ENCODE results near the gene NUP214. TPM values are rescaled to one million over a fixed set of nuclear protein-coding genes. Genes with fewer than 3 reads are reported as not detected.

NUP214 gene
- total RNA-seq, 1 experiment from 2014 or later, result 52.3 TPM

DNA sequence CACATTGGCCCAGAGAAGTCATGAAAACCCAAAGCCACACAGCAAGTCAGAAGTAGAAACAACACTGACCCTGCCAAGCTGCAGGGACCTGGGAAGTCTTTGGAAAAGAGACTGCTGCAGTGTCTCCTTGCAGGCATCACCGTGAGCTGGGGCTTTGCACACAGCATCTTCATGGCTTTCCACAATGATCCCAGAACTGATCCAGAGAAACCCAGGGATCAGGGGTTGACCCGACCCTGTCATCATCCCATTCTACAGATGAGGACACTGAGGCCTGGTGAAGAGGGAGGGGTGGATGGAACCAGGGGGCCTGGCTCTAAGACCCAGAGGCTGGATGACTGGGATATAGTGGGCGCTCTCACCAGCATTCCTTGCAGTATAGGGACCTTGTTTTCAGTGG lies 155.3 kb downstream of the NUP214 start:
- H3K36me3 Mint-ChIP-seq (ENCODE audit: insufficient read depth, unreplicated experiment), result no peaks in the 10 kb centered on the region
- H3K4me3 Mint-ChIP-seq (ENCODE audit: unreplicated experiment), result no peak overlapping the region
- Histone ChIP-seq H3K4me1 (peaks cover 7% of the 10 kb centered on the region), H3K36me3 (ENCODE audit: control insufficient read depth, insufficient read depth, low read length) (no peaks in the 10 kb centered on the region), H3K27me3 (replicated peaks; ENCODE audit: control insufficient read depth, insufficient read depth, low read length) (peaks cover 1% of the 10 kb centered on the region), H3K9me3 (no peaks in the 10 kb centered on the region), H3K4me3 (ENCODE audit: low read depth, low read length) (no peak overlapping the region)
- DNase-seq, result no peak
- TF ChIP-seq, protein P1, sequence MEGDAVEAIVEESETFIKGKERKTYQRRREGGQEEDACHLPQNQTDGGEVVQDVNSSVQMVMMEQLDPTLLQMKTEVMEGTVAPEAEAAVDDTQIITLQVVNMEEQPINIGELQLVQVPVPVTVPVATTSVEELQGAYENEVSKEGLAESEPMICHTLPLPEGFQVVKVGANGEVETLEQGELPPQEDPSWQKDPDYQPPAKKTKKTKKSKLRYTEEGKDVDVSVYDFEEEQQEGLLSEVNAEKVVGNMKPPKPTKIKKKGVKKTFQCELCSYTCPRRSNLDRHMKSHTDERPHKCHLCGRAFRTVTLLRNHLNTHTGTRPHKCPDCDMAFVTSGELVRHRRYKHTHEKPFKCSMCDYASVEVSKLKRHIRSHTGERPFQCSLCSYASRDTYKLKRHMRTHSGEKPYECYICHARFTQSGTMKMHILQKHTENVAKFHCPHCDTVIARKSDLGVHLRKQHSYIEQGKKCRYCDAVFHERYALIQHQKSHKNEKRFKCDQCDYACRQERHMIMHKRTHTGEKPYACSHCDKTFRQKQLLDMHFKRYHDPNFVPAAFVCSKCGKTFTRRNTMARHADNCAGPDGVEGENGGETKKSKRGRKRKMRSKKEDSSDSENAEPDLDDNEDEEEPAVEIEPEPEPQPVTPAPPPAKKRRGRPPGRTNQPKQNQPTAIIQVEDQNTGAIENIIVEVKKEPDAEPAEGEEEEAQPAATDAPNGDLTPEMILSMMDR (IDR thresholded peaks at IDR 0.05; ENCODE audit: insufficient read depth in 1 of 2, low read depth in 1 of 2, low read length in 1 of 2, severe bottlenecking in 1 of 2, unreplicated experiment in 1 of 2), result no peak
- intact Hi-C loops (cut with micrococcal nuclease; ENCODE audit: unreplicated experiment), result no loop called here
- H3K4me1 Mint-ChIP-seq (ENCODE audit: low read depth, unreplicated experiment), result peaks cover 7% of the 10 kb centered on the region
- H3K27me3 Mint-ChIP-seq (ENCODE audit: insufficient read depth, unreplicated experiment), result peaks cover 14% of the 10 kb centered on the region
- H3K9me3 Mint-ChIP-seq (ENCODE audit: unreplicated experiment), result no peaks in the 10 kb centered on the region
- no peak overlapping the region for H3K27ac Mint-ChIP-seq (ENCODE audit: unreplicated experiment)
- CTCF ChIA-PET, result no interaction called here
- no TSS peak for BruUV-seq (replicated peaks)
- POLR2A ChIA-PET, result no interaction called here

DNA sequence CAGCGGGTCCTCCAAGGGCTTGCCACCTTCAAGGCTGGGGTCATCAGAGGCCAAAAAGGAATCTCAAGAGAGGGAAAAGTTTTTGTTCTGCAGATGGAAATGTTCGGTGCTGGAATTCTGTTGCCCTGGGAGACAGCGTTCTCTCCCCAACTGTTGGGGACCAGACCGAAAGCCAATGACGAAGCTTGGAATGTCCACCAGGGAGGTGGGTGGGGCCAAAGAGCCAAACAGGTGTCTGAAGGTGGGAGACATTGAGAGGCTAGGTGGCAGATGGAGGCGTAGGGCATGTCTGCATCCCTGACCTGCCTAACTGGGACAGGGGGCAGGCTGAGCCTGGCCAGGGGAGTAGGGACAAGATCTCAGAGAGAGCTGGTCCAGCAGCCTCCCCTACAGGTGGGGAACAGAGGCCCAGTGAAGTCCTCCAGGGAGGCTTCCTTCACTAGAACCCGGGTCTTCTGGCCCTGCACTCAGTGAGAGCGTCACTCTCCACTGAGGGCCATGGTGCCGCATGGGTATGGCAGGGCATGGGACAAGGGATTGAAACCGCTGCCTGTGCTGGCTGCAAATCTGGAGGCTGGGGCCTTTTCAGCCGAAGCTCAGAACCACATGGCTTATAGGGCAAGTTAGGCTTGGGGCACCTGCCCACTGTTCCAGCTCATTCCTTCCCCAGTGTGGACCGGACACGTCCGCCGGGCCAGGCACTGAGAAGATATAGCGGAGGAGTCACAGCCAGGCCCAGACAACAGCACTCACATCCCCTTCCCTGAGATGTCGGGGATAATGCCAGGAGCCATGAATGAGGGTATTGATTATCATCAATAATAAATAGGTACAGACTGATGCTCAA lies 156.0 kb downstream of the NUP214 start:
- peaks cover 1% of the 10 kb centered on the region; the same call in 1 of the 2 replicates for H3K27me3 ChIP-seq (replicated peaks; ENCODE audit: control insufficient read depth, insufficient read depth, low read length)
- no peak for DNase-seq
- POLR2A ChIA-PET, result interaction anchor here (0.5 kb wide), 1 partner anchor 35 kb away, joined by 3 read pairs; no protein-coding TSS in a partner anchor
- H3K4me1 ChIP-seq, result peaks cover 7% of the 10 kb centered on the region
- no peak overlapping the region for H3K4me3 ChIP-seq (ENCODE audit: low read depth, low read length)
- H3K9me3 ChIP-seq, result no peaks in the 10 kb centered on the region
- intact Hi-C loops (cut with micrococcal nuclease; ENCODE audit: unreplicated experiment), result no loop called here
- no TSS peak for BruUV-seq (replicated peaks)
- peaks cover 12% of the 10 kb centered on the region for H3K27me3 Mint-ChIP-seq (ENCODE audit: insufficient read depth, unreplicated experiment)
- peaks cover 7% of the 10 kb centered on the region for H3K4me1 Mint-ChIP-seq (ENCODE audit: low read depth, unreplicated experiment)
- no peaks in the 10 kb centered on the region for H3K36me3 ChIP-seq (ENCODE audit: control insufficient read depth, insufficient read depth, low read length)
- CTCF ChIA-PET, result interaction anchor here (0.6 kb wide), 1 partner anchor 151 kb away, joined by 3 read pairs; no protein-coding TSS in a partner anchor
- H3K9me3 Mint-ChIP-seq (ENCODE audit: unreplicated experiment), result no peaks in the 10 kb centered on the region
- TF ChIP-seq, protein P1 (IDR thresholded peaks at IDR 0.05; ENCODE audit: insufficient read depth in 1 of 2, low read depth in 1 of 2, low read length in 1 of 2, severe bottlenecking in 1 of 2, unreplicated experiment in 1 of 2), result no peak
- no peaks in the 10 kb centered on the region for H3K36me3 Mint-ChIP-seq (ENCODE audit: insufficient read depth, unreplicated experiment)
- no peak overlapping the region for H3K27ac Mint-ChIP-seq (ENCODE audit: unreplicated experiment)
- H3K4me3 Mint-ChIP-seq (ENCODE audit: unreplicated experiment), result peak overlapping the region; percentile 60

DNA sequence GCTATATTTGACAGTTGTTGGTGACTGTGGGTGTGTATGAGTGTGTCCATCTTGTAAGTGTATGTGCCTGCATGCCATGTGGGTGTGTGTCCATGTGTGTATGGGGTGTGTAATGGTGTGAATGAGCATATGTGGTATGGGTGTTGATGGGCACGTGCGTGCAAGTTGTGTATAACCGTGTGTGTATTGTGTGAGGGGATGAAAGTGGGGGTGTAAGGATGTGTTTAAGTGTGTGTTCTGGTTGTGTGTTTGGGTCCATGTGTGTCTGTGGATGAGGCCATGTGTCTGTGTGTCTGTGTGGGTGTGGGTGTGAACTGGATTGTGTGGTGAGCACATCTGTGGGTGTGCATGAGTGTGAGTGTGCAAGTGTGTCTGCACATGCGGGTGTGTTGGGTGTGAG lies 156.8 kb downstream of the NUP214 start:
- TF ChIP-seq, protein P1 (IDR thresholded peaks at IDR 0.05; ENCODE audit: insufficient read depth in 1 of 2, low read depth in 1 of 2, low read length in 1 of 2, severe bottlenecking in 1 of 2, unreplicated experiment in 1 of 2), result no peak
- DNase-seq, result no peak
- H3K36me3 ChIP-seq (ENCODE audit: control insufficient read depth, insufficient read depth, low read length), result no peaks in the 10 kb centered on the region
- BruUV-seq (replicated peaks), result no TSS peak
- intact Hi-C loops (cut with micrococcal nuclease; ENCODE audit: unreplicated experiment), result no loop called here
- H3K4me1 ChIP-seq, result peaks cover 7% of the 10 kb centered on the region
- no peaks in the 10 kb centered on the region for H3K9me3 ChIP-seq
- Mint-ChIP-seq H3K9me3 (ENCODE audit: unreplicated experiment) (no peaks in the 10 kb centered on the region), H3K4me3 (ENCODE audit: unreplicated experiment) (peak overlapping the region; percentile 60), H3K27ac (ENCODE audit: unreplicated experiment) (no peak overlapping the region), H3K4me1 (ENCODE audit: low read depth, unreplicated experiment) (peaks cover 7% of the 10 kb centered on the region), H3K36me3 (ENCODE audit: insufficient read depth, unreplicated experiment) (no peaks in the 10 kb centered on the region), H3K27me3 (ENCODE audit: insufficient read depth, unreplicated experiment) (peaks cover 12% of the 10 kb centered on the region)
- H3K27me3 ChIP-seq (replicated peaks; ENCODE audit: control insufficient read depth, insufficient read depth, low read length), result peaks cover 1% of the 10 kb centered on the region; the same call in 1 of the 2 replicates
- POLR2A ChIA-PET, result no interaction called here
- CTCF ChIA-PET, result no interaction called here
- H3K4me3 ChIP-seq (ENCODE audit: low read depth, low read length), result no peak overlapping the region; the same call in 1 of the 2 replicates
